ENCODE results near the gene TEX51.

TEX51 gene

GRCh38 chr2:126898636-126899035, at the start of gene TEX51:
Gene TEX51 (plus strand): TSS chr2:126898890. CDS start chr2:126898919, 29 bp downstream.
- Histone ChIP-seq H3K4me2 (no peak within 1 kb of the TSS), H4K20me1 (ENCODE audit: insufficient read depth) (no peaks in the 10 kb centered on the region), H2AFZ (ENCODE audit: low read depth) (no peak within 1 kb of the TSS), H3K27me3 (ENCODE audit: insufficient read depth, low read depth) (no peaks in the 10 kb centered on the region), H3K79me2 (ENCODE audit: insufficient read depth, low read depth) (no peaks in the 10 kb centered on the region), H3K9ac (no peak within 1 kb of the TSS), H3K4me1 (ENCODE audit: low read depth, poor library complexity, severe bottlenecking) (no peaks in the 10 kb centered on the region), H3K4me3 (IDR thresholded peaks at IDR 0.05; ENCODE audit: insufficient read depth, low read depth, low read length) (no peak within 1 kb of the TSS), H3K27ac (no peak within 1 kb of the TSS), H3K36me3 (ENCODE audit: insufficient read depth) (no peaks in the 10 kb centered on the region)
- no peak for TF ChIP-seq CTCF (conservative IDR thresholded peaks at IDR 0.05; ENCODE audit: low read depth, low read length)

- H3K27ac ChIP-seq = no peak overlapping the region
- no peak overlapping the region for H3K4me3 ChIP-seq (IDR thresholded peaks at IDR 0.05; ENCODE audit: insufficient read depth, low read depth, low read length)
- no peaks in the 10 kb centered on the region for H3K27me3 ChIP-seq (ENCODE audit: insufficient read depth, low read depth)
- no peak overlapping the region for H3K9ac ChIP-seq
- no peak overlapping the region for H3K4me2 ChIP-seq
- no peaks in the 10 kb centered on the region for H3K4me1 ChIP-seq (ENCODE audit: low read depth, poor library complexity, severe bottlenecking)
- no peak overlapping the region for H2AFZ ChIP-seq (ENCODE audit: low read depth)
- no peaks in the 10 kb centered on the region for H3K36me3 ChIP-seq (ENCODE audit: insufficient read depth)
- no peak for TF ChIP-seq CTCF (conservative IDR thresholded peaks at IDR 0.05; ENCODE audit: low read depth, low read length)
- no peaks in the 10 kb centered on the region for H4K20me1 ChIP-seq (ENCODE audit: insufficient read depth)
- no peaks in the 10 kb centered on the region for H3K79me2 ChIP-seq (ENCODE audit: insufficient read depth, low read depth)
Measured at GRCh38 chr2:126849054-126849453, 49.6 kb upstream of the TEX51 start.

GRCh38 chr2:126849486-126849885, 49.2 kb upstream of the TEX51 start:
- H3K9ac ChIP-seq = no peak overlapping the region
- H3K36me3 ChIP-seq (ENCODE audit: insufficient read depth) = no peaks in the 10 kb centered on the region
- H4K20me1 ChIP-seq (ENCODE audit: insufficient read depth) = no peaks in the 10 kb centered on the region
- no peak for TF ChIP-seq CTCF (conservative IDR thresholded peaks at IDR 0.05; ENCODE audit: low read depth, low read length)
- no peak overlapping the region for H3K4me3 ChIP-seq (IDR thresholded peaks at IDR 0.05; ENCODE audit: insufficient read depth, low read depth, low read length)
- H3K79me2 ChIP-seq (ENCODE audit: insufficient read depth, low read depth) = no peaks in the 10 kb centered on the region
- H3K27ac ChIP-seq = no peak overlapping the region
- no peaks in the 10 kb centered on the region for H3K4me1 ChIP-seq (ENCODE audit: low read depth, poor library complexity, severe bottlenecking)
- H2AFZ ChIP-seq (ENCODE audit: low read depth) = no peak overlapping the region
- no peak overlapping the region for H3K4me2 ChIP-seq
- H3K27me3 ChIP-seq (ENCODE audit: insufficient read depth, low read depth) = no peaks in the 10 kb centered on the region

GRCh38 chr2:126849991-126850535, 48.6 kb upstream of the TEX51 start:
- no peaks in the 10 kb centered on the region for H3K79me2 ChIP-seq (ENCODE audit: insufficient read depth, low read depth)
- no peak for TF ChIP-seq CTCF (conservative IDR thresholded peaks at IDR 0.05; ENCODE audit: low read depth, low read length)

More at GRCh38 chr2:126849991-126850535, 48.6 kb upstream of the TEX51 start:
- H3K36me3 ChIP-seq (ENCODE audit: insufficient read depth) = no peaks in the 10 kb centered on the region
- H3K4me2 ChIP-seq = no peak overlapping the region
- no peak overlapping the region for H3K27ac ChIP-seq
- H3K27me3 ChIP-seq (ENCODE audit: insufficient read depth, low read depth) = no peaks in the 10 kb centered on the region
- no peaks in the 10 kb centered on the region for H3K4me1 ChIP-seq (ENCODE audit: low read depth, poor library complexity, severe bottlenecking)
- no peak overlapping the region for H2AFZ ChIP-seq (ENCODE audit: low read depth)
- H3K9ac ChIP-seq = no peak overlapping the region
- H3K4me3 ChIP-seq (IDR thresholded peaks at IDR 0.05; ENCODE audit: insufficient read depth, low read depth, low read length) = no peak overlapping the region
- H4K20me1 ChIP-seq (ENCODE audit: insufficient read depth) = no peaks in the 10 kb centered on the region
